ENCODE data around the gene BCR.

DNA sequence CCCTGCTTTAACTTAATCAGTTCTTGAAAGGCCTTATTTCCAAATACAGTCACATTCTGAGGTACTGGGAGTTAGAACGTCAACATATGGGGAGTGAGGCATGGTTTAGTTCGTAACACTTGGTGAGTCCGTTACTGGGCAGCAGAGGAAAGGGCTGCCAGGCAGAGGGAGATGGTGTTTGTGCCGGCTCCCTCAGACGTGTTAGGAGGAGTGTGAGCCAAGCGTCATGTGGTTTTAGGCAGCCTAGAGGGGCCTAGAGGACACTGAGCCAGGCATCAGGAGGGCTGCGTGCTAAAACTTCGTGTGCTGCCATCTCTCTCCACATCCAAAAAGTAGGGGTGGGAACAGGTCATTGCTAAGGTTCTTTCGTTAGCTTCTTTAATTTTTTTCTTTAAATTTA, 10.2 kb downstream of the BCR start:
- TF ChIP-seq POLR2A (IDR thresholded peaks at IDR 0.05; ENCODE audit: low read depth, low read length), result no peak
- no peak for TF ChIP-seq POLR2AphosphoS5 (IDR thresholded peaks at IDR 0.05; ENCODE audit: low read depth, low read length)

Data from GM12892 (cell line).